HepG2 (cell line): Measurements from ENCODE around the gene S100A16. TPM values are rescaled to one million over a fixed set of nuclear protein-coding genes. Genes with fewer than 3 reads are reported as not detected.

Source experiments
- GATA4 ChIP-seq: sonication (generic); IDR thresholded peaks from 2 replicates; pipeline ENCODE4 v1.6.1; 2016; ENCODE audit warnings: antibody characterized with exemption, low read depth, borderline replicate concordance
- KDM3A ChIP-seq: IDR thresholded peaks from 2 replicates; pipeline ENCODE4 v1.6.1; 2018; ENCODE audit warnings: low read depth, missing compliant biosample characterization
- KMT2A ChIP-seq: sonication (generic); formaldehyde crosslinking; IDR thresholded peaks from 2 replicates; pipeline ENCODE4 v1.4.0; 2020; ENCODE audit warnings: missing genetic modification reagents
- PHF8 ChIP-seq: sonication (generic); formaldehyde crosslinking; IDR thresholded peaks from 2 replicates; pipeline ENCODE4 v1.5.0; 2020; ENCODE audit warnings: missing genetic modification reagents
- PRPF4 ChIP-seq: fragments of 200-400 bp; formaldehyde crosslinking; IDR thresholded peaks from 2 replicates; pipeline ENCODE4 v1.6.1; 2016; ENCODE audit warnings: low read length, low read depth; ENCODE audit not compliant: poor library complexity, severe bottlenecking
- REST ChIP-seq, 2 experiments: IDR thresholded peaks; 2 replicates each; pipeline ENCODE4 v1.6.1; 2011 to 2012; ENCODE audit warnings: low read length in 2 of 2, borderline replicate concordance in 1 of 2, low read depth in 1 of 2, mild to moderate bottlenecking in 1 of 2, moderate library complexity in 1 of 2
- RFXANK ChIP-seq: IDR thresholded peaks from 2 replicates; pipeline ENCODE4 v1.6.1; 2016
- SAP130 ChIP-seq: IDR thresholded peaks from 2 replicates; pipeline ENCODE4 v1.6.1; 2016; ENCODE audit warnings: low read depth
- TARDBP ChIP-seq: sonication (generic); formaldehyde crosslinking; IDR thresholded peaks from 2 replicates; pipeline ENCODE4 v1.8.0; 2022; ENCODE audit warnings: mild to moderate bottlenecking, missing genetic modification reagents
- TSC22D2 ChIP-seq: sonication (generic); formaldehyde crosslinking; IDR thresholded peaks from 2 replicates; pipeline ENCODE4 v1.5.1; 2020; ENCODE audit warnings: missing genetic modification reagents, mild to moderate bottlenecking, borderline replicate concordance
- ZBTB7A ChIP-seq: sonication (generic); formaldehyde crosslinking; IDR thresholded peaks from 2 replicates; pipeline ENCODE4 v1.8.0; 2022; ENCODE audit warnings: mild to moderate bottlenecking, missing genetic modification reagents
- ZMYM2 ChIP-seq: sonication (generic); formaldehyde crosslinking; IDR thresholded peaks from 2 replicates; pipeline ENCODE4 v1.8.0; 2022; ENCODE audit warnings: mild to moderate bottlenecking, missing genetic modification reagents
- ZNF142 ChIP-seq: sonication (generic); formaldehyde crosslinking; IDR thresholded peaks from 2 replicates; pipeline ENCODE4 v1.4.0; 2020; ENCODE audit warnings: missing genetic modification reagents
- ZNF556 ChIP-seq: sonication (generic); formaldehyde crosslinking; IDR thresholded peaks from 2 replicates; pipeline ENCODE4 v1.4.0; 2020; ENCODE audit warnings: mild to moderate bottlenecking, missing genetic modification reagents, borderline replicate concordance
- ZNF772 ChIP-seq: sonication (generic); formaldehyde crosslinking; IDR thresholded peaks from 2 replicates; pipeline ENCODE4 v1.5.0; 2020; ENCODE audit warnings: mild to moderate bottlenecking, missing genetic modification reagents
- ZSCAN31 ChIP-seq: sonication (generic); formaldehyde crosslinking; IDR thresholded peaks from 2 replicates; pipeline ENCODE4 v1.5.0; 2020; ENCODE audit warnings: low read depth, mild to moderate bottlenecking, missing genetic modification reagents
- polyA plus RNA-seq, 8 experiments: library from polyadenylated mRNA; depleted of rRNA in 3 of 8; stranded (reverse) in 7 of 8; unstranded in 1 of 8; fragments of >200 nt; fragmentation: Illumina TruSeq in 4 of 8; extraction: Trizol in 4 of 8; gene quantifications; 2 replicates each; pipeline versions ENCODE4 v1.2.1 to v1.2.3, GENCODE V29; 2011 to 2016; ENCODE audit warnings: low read depth in 4 of 8, missing spikeins in 1 of 8, mixed read lengths in 1 of 8; ENCODE audit not compliant: insufficient read depth in 1 of 8
- total RNA-seq, 5 experiments: library from RNA; depleted of rRNA; stranded (reverse); fragments of >200 nt; fragmentation: Illumina TruSeq; extraction: Trizol; gene quantifications; 2 replicates each; pipeline ENCODE4 v1.2.3, GENCODE V29; 2016; ENCODE audit warnings: low read depth in 1 of 5
- TF ChIP-seq, protein P1 (sequence below): sonication (generic); formaldehyde crosslinking; IDR thresholded peaks from 2 replicates; pipeline ENCODE4 v1.5.0; 2020; ENCODE audit warnings: mild to moderate bottlenecking, missing genetic modification reagents, moderate library complexity

S100A16 gene
- total and polyA plus RNA-seq, 2 of the 13 experiments (the other 11 are each of a cell fraction or from before 2014, with no cell fraction given), result 46.0 to 195 TPM

- TF ChIP-seq ZNF142 (CRISPR knock-in tag) (0 out of 2 replicates have a peak, but pooled peaks have one; percentile 24), ZNF556 (no peak), ZSCAN31 (peak; percentile 29; the same call in 1 of the 2 replicates), PHF8 (peak; percentile 52; the same call in 1 of the 2 replicates), RFXANK (no peak), TARDBP (peak; percentile 25; the same call in 1 of the 2 replicates), KMT2A (CRISPR knock-in tag) (0 out of 2 replicates have a peak, but pooled peaks have one; percentile 11), ZBTB7A (CRISPR knock-in tag) (0 out of 2 replicates have a peak, but pooled peaks have one; percentile 91), KDM3A (CRISPR knock-in tag) (0 out of 2 replicates have a peak, but pooled peaks have one; percentile 11), REST (IDR thresholded peaks at IDR 0.05; ENCODE audit: borderline replicate concordance in 1 of 2, low read depth in 1 of 2, low read length in 2 of 2) (0 out of 4 replicates have a peak, but pooled peaks of 1 of the 2 experiments have one; percentile 28), ZNF772 (CRISPR knock-in tag) (peak; percentile 24; the same call in 1 of the 2 replicates), GATA4 (0 out of 2 replicates have a peak, but pooled peaks have one; percentile 30), SAP130 (CRISPR knock-in tag) (0 out of 2 replicates have a peak, but pooled peaks have one; percentile 54), ZMYM2 (CRISPR knock-in tag) (peak; percentile 70), TSC22D2 (peak; percentile 17; the same call in 1 of the 2 replicates), PRPF4 (no peak)
- TF ChIP-seq, protein P1, sequence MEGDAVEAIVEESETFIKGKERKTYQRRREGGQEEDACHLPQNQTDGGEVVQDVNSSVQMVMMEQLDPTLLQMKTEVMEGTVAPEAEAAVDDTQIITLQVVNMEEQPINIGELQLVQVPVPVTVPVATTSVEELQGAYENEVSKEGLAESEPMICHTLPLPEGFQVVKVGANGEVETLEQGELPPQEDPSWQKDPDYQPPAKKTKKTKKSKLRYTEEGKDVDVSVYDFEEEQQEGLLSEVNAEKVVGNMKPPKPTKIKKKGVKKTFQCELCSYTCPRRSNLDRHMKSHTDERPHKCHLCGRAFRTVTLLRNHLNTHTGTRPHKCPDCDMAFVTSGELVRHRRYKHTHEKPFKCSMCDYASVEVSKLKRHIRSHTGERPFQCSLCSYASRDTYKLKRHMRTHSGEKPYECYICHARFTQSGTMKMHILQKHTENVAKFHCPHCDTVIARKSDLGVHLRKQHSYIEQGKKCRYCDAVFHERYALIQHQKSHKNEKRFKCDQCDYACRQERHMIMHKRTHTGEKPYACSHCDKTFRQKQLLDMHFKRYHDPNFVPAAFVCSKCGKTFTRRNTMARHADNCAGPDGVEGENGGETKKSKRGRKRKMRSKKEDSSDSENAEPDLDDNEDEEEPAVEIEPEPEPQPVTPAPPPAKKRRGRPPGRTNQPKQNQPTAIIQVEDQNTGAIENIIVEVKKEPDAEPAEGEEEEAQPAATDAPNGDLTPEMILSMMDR (CRISPR knock-in tag), result peak; percentile 80
Measured at GRCh38 chr1:153627715-153628626, 15.0 kb upstream of the S100A16 start, which contains the start of gene S100A1 (continued).
